DMS 273 (cell line): ENCODE results near the gene CMTM4.
A peak's percentile ranks its signal among the peaks of the same experiment; 100 is the strongest.
"Not testable (repeated sequence)": the region's sequence is repeated elsewhere in the genome, so short reads cannot be mapped to it uniquely, and the experiment has no call there.

Experiments
- DNase-seq: peaks from one replicate; lab custom pipeline; 2025; ENCODE audit not compliant: unreplicated experiment; lab: John Stamatoyannopoulos, UW

The CMTM4 gene

DNA sequence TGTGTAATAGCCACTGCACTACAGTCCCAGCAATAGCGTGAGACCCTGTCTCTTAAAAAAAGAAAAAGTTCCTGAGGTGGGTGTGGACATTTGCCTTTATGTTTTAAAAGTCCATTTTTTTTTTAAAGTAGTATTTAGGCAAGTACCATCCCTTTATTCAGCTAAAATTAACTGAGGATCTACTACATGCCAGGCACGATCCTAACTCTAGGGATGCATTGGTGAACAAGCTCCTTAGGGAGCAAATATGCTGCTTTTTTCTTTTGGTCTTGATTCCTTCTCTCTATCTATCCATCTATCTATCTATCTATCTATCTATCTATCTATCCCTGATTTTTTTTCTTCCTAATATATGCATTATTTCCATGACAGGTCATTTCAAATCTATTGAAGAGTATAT, 47.4 kb downstream of the CMTM4 start:
- no peak for DNase-seq

GRCh38 chr16:66647866-66648265, 48.7 kb downstream of the CMTM4 start:
- no peak for DNase-seq

GRCh38 chr16:66641387-66641786, 55.2 kb downstream of the CMTM4 start:
- DNase-seq, result no peak

DNA sequence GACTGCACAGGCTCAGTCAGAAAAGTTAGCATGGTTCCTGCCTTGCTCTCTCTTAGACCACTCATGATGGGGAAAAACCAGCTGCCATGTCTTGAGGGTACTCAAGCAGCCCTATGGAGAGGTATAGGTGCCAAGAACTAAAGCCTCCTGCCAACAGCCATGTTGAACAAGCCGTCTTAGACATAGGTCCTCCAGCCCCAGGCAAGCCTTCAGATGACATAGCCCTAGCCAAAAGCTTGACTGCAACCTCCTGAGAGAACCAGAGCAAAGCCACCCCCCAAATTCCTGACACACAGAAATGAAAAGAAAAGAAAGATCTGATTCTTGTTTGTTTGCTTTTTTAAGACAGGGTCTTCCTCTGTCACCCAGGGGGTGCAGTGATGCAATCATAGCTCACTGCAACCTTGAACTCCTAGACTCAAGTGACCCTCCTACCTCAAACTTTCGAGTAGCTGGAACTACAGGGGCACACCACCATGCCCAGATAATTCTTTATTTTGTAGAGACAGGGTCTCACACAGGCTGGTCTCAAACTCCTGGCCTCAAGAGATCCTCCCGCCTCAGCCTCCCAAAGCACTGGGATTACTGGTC, 55.7 kb downstream of the CMTM4 start:
- DNase-seq, result no peak

- DNase-seq, result no peak
Observed at GRCh38 chr16:66639091-66639885, 57.3 kb downstream of the CMTM4 start.

DNA sequence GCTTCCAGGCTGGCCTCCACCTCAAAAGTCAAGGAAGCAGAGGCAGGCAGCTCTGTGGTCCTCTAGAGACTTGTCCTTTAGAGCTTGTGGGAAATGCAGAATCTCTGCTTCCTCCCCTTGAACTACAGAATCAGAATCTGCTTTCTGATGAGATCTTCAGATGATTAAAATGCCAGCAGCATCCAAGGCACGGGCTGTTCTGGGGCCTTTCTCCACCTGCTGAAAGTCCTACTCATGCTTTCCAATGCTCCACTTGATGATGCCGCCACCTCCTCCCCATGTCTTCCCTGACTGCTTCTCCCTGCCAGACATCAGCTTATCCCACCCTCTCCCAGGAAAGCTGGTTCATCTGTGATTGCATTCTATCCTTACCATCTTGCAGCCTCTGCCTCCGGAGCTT, 58.7 kb downstream of the CMTM4 start:
- no peak for DNase-seq

GRCh38 chr16:66636199-66636598, 60.3 kb downstream of the CMTM4 start:
- no peak for DNase-seq

GRCh38 chr16:66635406-66635805, 61.1 kb downstream of the CMTM4 start:
- DNase-seq, result no peak

- DNase-seq, result no peak
Observed at GRCh38 chr16:66634527-66635196, 61.9 kb downstream of the CMTM4 start.

GRCh38 chr16:66631558-66631957, 65.0 kb downstream of the CMTM4 start:
- not testable (repeated sequence) for DNase-seq

DNA sequence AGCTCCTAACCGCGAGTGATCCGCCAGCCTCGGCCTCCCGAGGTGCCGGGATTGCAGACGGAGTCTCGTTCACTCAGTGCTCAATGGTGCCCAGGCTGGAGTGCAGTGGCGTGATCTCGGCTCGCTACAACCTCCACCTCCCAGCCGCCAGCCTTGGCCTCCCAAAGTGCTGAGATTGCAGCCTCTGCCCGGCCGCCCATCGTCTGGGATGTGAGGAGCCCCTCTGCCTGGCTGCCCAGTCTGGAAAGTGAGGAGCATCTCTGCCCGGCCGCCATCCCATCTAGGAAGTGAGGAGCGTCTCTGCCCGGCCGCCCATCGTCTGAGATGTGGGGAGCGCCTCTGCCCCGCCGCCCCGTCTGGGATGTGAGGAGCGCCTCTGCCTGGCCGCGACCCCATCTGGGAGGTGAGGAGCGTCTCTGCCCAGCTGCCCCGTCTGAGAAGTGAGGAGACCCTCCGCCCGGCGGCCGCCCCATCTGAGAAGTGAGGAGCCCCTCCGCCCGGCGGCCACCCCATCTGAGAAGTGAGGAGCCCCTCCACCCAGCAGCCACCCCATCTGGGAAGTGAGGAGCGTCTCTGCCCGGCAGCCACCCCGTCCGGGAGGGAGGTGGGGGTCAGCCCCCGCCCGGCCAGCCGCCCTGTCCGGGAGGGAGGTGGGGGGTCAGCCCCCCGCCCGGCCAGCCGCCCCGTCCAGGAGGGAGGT, 65.8 kb downstream of the CMTM4 start:
- not testable (repeated sequence) for DNase-seq

GRCh38 chr16:66629856-66630255, 66.7 kb downstream of the CMTM4 start:
- no peak for DNase-seq

DNA sequence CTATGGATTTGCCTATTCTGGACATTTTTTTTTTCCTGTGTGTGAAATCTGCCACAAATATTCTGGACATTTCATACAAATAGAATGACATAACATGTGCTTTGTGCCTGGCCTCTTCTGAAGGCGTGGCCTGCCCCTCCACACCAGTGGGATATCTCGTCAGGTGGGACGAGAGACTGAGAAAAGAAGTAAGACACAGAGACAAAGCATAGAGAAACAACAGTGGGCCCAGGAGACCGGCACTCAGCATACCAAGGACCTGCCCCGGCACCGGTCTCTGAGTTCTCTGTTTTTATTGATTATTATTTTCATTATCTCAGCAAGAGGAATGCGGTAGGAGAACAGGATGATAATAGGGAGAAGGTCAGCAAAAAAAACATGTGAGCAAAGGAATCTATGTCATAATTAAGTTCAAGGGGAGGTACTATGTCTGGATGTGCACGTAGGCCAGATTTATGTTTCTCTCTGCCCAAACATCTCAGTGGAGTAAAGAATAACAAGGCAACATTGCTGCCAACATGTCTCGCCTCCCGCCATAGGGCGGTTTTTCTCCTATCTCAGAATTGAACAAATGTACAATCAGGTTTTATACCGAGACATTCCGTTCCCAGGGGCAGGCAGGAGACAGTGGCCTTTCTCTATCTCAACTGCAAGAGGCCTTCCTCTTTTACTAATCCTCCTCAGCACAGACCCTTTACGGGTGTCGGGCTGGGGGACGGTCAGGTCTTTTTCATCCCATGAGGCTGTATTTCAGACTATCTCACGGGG, 68.7 kb downstream of the CMTM4 start:
- not testable (repeated sequence) for DNase-seq

DNA sequence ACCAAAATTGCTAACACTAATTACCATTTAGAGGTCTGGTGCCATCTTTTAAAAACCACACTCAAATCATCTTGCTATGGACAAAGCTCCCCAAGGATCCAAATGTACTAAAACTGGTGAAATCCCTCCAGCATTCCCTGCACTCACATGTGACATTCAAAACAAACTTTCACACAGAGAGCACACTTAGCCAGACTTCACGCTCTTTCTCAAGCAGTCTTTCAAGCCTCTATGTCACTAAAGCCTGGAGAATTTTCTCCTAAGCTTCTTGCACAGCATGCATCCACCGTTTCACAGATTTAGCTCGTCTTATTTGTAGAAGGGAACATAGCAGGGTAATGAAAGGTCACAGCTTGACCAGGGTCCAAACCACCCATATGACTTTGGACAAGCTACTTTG, 72.8 kb downstream of the CMTM4 start:
- DNase-seq, result no peak

DNA sequence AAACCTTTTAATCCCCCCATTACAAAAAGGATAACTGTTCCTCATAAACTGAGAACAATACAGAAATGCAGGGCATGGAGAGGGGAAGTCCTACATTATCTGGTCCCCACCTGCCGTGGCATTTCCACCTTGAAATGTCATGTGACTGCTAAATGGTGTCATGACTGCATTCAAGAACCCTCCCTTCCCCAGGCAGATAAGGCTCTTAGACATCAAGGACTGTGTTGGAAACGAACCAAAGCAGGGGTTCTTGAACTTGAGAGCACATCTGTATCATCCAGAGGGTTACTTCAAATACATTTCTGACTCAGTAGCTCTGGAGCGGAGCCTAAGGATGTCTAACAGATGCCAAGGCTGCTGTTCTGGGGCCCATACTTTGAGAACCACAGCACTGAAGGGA, 73.7 kb downstream of the CMTM4 start:
- DNase-seq, result no peak

DNA sequence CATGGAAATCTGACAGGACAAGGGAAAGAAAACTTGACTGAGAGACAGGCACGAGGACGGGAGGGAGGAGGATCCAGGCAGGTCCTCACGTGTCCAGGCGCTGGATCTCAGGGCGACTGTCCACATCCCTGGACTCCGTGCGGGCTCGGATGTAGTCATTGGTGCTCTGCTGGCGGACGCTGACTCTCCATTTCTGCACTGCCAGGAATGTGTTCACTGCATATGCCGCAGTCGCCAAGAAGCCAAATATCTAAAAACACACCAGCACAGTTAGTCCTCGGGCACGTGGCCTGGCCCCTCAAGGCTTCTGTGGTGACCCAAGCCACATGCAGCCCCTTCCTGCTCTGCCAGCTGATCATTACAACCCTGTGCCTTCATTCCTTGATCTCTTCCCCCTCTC, 74.6 kb downstream of the CMTM4 start:
- DNase-seq, result no peak

DNA sequence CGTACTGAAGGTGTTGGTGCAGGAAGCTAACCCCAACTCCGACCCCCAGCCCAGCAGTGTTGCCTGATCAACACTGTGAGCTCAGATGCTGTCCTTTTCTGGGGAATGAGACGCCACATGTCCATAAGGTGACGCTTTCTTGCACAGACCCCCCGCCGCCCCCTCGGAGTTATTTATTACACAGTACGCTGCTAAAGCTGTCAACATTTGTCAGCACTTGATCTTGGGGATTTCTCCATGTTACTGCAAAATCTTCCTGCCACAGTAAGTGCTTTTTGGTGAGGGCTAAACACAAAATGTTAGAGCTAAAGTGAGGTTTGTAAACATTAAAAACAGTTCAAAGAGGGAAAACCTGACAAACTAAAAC, 76.1 kb downstream of the CMTM4 start:
- DNase-seq, result no peak

- peak; percentile 53 for DNase-seq
Observed at GRCh38 chr16:66619534-66620428, 76.8 kb downstream of the CMTM4 start.

DNA sequence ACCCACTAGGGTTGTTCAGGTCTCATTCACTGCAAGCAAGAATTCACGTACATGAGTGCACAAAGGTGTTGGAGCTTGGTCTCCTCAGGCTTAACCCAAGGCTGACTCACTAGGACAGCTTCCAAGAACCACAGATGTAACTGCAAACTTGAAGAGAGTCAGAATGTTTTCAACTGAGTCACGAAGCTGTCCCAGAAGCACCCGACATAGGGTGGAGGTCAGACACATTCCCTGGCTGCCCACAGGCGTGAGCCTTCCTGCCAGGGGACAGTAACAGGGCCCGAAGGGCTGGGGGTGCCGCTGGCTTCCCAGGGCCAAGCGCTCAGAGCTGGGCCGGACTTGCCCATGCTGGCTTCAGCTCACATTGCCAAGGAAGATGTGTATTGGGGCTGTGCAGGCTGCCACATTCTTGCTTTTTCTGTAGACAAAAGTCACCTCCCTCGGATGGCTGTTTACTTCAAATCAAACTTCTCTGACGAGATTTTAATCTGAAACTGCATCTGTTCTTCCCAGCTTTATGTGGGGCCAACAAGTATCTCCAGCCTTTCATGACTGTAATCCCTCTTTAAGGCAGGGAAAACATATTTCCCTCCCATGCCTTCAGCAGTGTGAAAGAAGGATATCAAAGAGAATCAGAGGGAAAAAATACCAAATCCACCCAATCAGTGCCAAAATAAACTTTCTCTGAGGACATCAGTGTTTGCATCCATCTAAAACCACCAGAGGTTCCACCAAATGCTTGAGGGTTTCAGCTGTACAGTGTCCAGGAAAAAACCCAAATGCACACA, 77.8 kb downstream of the CMTM4 start:
- no peak for DNase-seq
